HL-60 (cell line): Measurements from ENCODE around the gene TIFAB.

Experiments
- GABPA ChIP-seq: IDR thresholded peaks from 2 replicates; pipeline ENCODE4 v1.6.1; 2012; ENCODE audit warnings: low read depth
- POLR2AphosphoS5 ChIP-seq: IDR thresholded peaks from 2 replicates; pipeline ENCODE4 v1.6.1; 2012; ENCODE audit warnings: low read depth
- REST ChIP-seq: IDR thresholded peaks from 2 replicates; pipeline ENCODE4 v1.6.1; 2012; ENCODE audit warnings: low read depth; ENCODE audit not compliant: insufficient replicate concordance
- SPI1 ChIP-seq: IDR thresholded peaks from 2 replicates; pipeline ENCODE4 v1.6.1; 2012; ENCODE audit warnings: low read depth, mild to moderate bottlenecking, borderline replicate concordance
- TF ChIP-seq, protein P1 (sequence below): IDR thresholded peaks from one replicate; pipeline ENCODE4 v1.5.1; 2011; ENCODE audit warnings: low read length, control low read depth, inconsistent platforms; ENCODE audit not compliant: insufficient read depth

- TF ChIP-seq, protein P1, sequence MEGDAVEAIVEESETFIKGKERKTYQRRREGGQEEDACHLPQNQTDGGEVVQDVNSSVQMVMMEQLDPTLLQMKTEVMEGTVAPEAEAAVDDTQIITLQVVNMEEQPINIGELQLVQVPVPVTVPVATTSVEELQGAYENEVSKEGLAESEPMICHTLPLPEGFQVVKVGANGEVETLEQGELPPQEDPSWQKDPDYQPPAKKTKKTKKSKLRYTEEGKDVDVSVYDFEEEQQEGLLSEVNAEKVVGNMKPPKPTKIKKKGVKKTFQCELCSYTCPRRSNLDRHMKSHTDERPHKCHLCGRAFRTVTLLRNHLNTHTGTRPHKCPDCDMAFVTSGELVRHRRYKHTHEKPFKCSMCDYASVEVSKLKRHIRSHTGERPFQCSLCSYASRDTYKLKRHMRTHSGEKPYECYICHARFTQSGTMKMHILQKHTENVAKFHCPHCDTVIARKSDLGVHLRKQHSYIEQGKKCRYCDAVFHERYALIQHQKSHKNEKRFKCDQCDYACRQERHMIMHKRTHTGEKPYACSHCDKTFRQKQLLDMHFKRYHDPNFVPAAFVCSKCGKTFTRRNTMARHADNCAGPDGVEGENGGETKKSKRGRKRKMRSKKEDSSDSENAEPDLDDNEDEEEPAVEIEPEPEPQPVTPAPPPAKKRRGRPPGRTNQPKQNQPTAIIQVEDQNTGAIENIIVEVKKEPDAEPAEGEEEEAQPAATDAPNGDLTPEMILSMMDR, result no peak
- no peak for TF ChIP-seq SPI1
- TF ChIP-seq GABPA, result no peak
- TF ChIP-seq REST, result no peak
- no peak for TF ChIP-seq POLR2AphosphoS5
Observed at GRCh38 chr5:135491552-135492318, 39.6 kb upstream of the TIFAB start.
